RWPE2 (cell line): ENCODE data around the gene LUC7L2.
"Not testable (repeated sequence)": the region's sequence is repeated elsewhere in the genome, so short reads cannot be mapped to it uniquely, and the experiment has no call there.

Experiments
- ATAC-seq: fragments of 200-7000 bp; cut with Tn5 transposase; 3 replicates; pipeline ENCODE4 v1.9.1; 2021; ENCODE audit warnings: low read depth
- DNase-seq: peaks from one replicate; pipeline ENCODE4 v3.0.0-alpha.2; 2020; ENCODE audit warnings: low spot score
- H3K27ac ChIP-seq: fragments of 450-650 bp; 2 replicates; pipeline ENCODE4 v1.5.1; 2017; ENCODE audit warnings: mild to moderate bottlenecking; ENCODE audit not compliant: poor library complexity, severe bottlenecking
- H3K27me3 ChIP-seq: fragments of 250-450 bp; sonication (Bioruptor Pico); 2 replicates; pipeline ENCODE4 v1.5.1; 2021; ENCODE audit warnings: mild to moderate bottlenecking, moderate library complexity; ENCODE audit not compliant: insufficient read depth, poor library complexity, severe bottlenecking
- H3K36me3 ChIP-seq: fragments of 250-450 bp; sonication (Bioruptor Pico); 2 replicates; pipeline ENCODE4 v1.5.1; 2020; ENCODE audit warnings: low read depth, mild to moderate bottlenecking, moderate library complexity
- H3K4me1 ChIP-seq: fragments of 250-450 bp; sonication (Bioruptor Pico); 2 replicates; pipeline ENCODE4 v1.5.1; 2021; ENCODE audit warnings: mild to moderate bottlenecking, moderate library complexity; ENCODE audit not compliant: insufficient read depth, poor library complexity, severe bottlenecking
- H3K4me3 ChIP-seq: fragments of 250-450 bp; sonication (Bioruptor Pico); 2 replicates; pipeline ENCODE4 v1.5.1; 2021; ENCODE audit warnings: mild to moderate bottlenecking, moderate library complexity; ENCODE audit not compliant: severe bottlenecking
- H3K9me3 ChIP-seq: fragments of 250-450 bp; sonication (Bioruptor Pico); 2 replicates; pipeline ENCODE4 v1.5.1; 2021; ENCODE audit warnings: mild to moderate bottlenecking, moderate library complexity; ENCODE audit not compliant: severe bottlenecking
- CTCF ChIP-seq: fragments of 450-650 bp; IDR thresholded peaks from one replicate; pipeline ENCODE4 v1.5.1; 2017; ENCODE audit warnings: mild to moderate bottlenecking, moderate library complexity; ENCODE audit not compliant: poor library complexity, severe bottlenecking

LUC7L2 gene

GRCh38 chr7:139341776-139342226 lies 17.9 kb upstream of the LUC7L2 start:
- peak overlapping the region; percentile 85 for H3K27ac ChIP-seq
- no peaks in the 10 kb centered on the region for H3K9me3 ChIP-seq
- peak overlapping the region; percentile 92 for H3K4me3 ChIP-seq
- peaks cover 17% of the 10 kb centered on the region for H3K36me3 ChIP-seq
- no peaks in the 10 kb centered on the region for H3K4me1 ChIP-seq
- no peak for DNase-seq
- no peak; the same call in 2 of the 3 replicates for ATAC-seq
- no peak for TF ChIP-seq CTCF
- H3K27me3 ChIP-seq = no peaks in the 10 kb centered on the region

DNA sequence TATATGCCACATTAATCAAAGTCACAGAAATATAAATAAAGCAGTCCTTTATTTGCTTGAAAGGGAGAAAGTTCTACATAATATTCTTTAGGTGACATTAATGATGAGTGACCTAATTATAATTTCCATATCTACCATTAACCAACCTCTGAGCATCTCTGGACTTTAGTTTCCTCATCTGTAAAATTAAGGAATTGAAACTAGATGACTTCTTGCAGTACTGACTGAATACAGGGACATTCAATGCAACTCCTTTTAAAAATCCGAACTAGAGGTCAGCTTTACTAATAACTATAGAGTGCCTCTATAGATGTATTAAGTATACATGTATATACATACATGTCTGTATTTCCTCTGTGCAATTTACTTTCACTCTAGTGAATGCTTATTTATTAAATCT lies 14.7 kb upstream of the LUC7L2 start:
- no peak for ATAC-seq
- DNase-seq = no peak
- Histone ChIP-seq H3K4me1 (no peaks in the 10 kb centered on the region), H3K4me3 (no peak overlapping the region), H3K27ac (no peak overlapping the region), H3K36me3 (peaks cover 23% of the 10 kb centered on the region), H3K27me3 (no peaks in the 10 kb centered on the region), H3K9me3 (no peaks in the 10 kb centered on the region)
- TF ChIP-seq CTCF = no peak

- ATAC-seq (no peak), DNase-seq (no peak)
- H3K27ac ChIP-seq = no peak overlapping the region
- H3K4me1 ChIP-seq = no peaks in the 10 kb centered on the region
- H3K9me3 ChIP-seq = no peaks in the 10 kb centered on the region
- H3K36me3 ChIP-seq = peaks cover 11% of the 10 kb centered on the region
- H3K4me3 ChIP-seq = no peak overlapping the region
- no peaks in the 10 kb centered on the region for H3K27me3 ChIP-seq
- TF ChIP-seq CTCF = no peak
These were observed 8.7 kb upstream of the LUC7L2 start for GRCh38 chr7:139351027-139351426.

DNA sequence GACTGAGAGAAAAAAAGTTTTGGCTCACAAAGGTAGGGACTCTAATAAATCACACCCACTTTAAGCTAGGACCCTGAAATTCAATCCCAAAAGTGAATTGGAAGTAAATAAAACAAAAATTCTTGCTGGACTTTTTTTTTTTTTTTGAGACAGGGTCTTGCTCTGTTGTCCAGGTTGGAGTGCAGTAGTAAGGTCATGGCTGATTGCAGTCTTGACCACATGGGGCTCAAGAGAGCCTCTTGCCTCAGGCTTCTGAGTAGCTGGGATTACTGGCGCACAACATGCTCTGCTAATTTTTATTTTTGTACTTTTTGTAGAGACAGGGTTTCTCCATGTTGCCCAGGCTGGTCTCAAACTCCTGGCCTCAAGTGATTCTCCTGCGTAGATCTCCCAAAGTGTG lies 5.0 kb upstream of the LUC7L2 start:
- no peak for ATAC-seq

DNA sequence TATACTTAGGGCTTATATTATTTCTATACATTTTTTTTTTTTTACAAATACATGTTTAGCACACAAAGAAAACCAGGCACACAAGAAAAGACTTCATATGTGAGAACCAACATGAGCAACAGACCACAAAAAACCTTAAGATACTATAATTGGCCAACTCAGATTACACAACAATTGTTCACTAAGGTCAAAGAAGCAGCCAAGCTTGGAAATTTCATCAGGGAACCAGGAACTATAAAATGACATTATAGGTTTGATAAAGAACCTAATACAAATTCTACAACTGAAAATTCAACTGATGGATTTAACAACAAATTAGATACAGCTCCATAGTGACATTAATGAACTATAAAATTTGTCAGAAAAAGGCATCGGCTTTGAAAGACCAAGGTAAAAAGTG lies 4.4 kb upstream of the LUC7L2 start:
- H3K27ac ChIP-seq = no peak overlapping the region

More for the DNA sequence above, 5.0 kb upstream of the LUC7L2 start:
- DNase-seq = no peak
- no peak for TF ChIP-seq CTCF
- no peaks in the 10 kb centered on the region; the same call in 1 of the 2 replicates for H3K36me3 ChIP-seq
- no peaks in the 10 kb centered on the region for H3K9me3 ChIP-seq
- H3K27me3 ChIP-seq = no peaks in the 10 kb centered on the region
- no peak overlapping the region for H3K4me3 ChIP-seq
- H3K27ac ChIP-seq = no peak overlapping the region
- H3K4me1 ChIP-seq = no peaks in the 10 kb centered on the region

DNA sequence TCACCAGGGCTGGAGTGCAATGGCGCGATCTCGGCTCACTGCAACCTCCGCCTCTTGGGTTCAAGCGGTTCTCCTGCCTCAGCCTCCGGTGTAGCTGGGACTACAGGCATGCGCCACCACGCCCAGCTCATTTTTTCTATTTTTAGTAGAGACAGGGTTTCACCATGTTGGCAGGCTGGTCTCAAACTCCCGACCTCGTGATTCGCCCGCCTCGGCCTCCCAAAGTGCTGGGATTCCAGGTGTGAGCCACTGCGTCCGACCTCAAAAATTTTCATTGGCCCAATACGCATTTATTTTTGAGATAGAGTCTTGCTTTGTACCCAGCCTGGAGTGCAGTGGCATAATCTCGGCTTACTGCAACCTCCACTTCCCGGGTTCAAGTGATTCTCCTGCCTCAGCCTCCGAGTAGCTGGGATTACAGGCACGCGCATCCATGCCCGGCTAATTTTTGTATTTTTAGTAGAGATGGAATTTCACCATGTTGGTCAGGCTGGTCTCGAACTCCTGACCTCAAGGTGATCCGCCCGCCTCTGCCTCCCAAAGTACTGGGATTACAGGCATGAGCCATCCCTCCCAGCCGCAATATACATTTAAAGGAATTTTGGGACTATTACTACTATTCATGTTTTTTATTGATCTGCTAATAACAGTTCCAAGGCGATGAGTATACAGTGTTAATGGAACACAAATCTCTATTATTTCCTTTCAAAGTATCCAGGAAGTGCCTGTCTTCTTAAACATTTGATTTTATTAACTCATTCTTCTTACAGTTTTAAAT lies 1.8 kb upstream of the LUC7L2 start:
- Histone ChIP-seq H3K4me1 (peaks cover 14% of the 10 kb centered on the region), H3K4me3 (peak overlapping the region; percentile 64), H3K27ac (peak overlapping the region; percentile 89)
- H3K9me3 ChIP-seq, DNase-seq, ATAC-seq, H3K27me3 ChIP-seq, H3K36me3 ChIP-seq: not testable (repeated sequence)

More for the DNA sequence above, 4.4 kb upstream of the LUC7L2 start:
- Histone ChIP-seq H3K4me1 (no peaks in the 10 kb centered on the region), H3K36me3 (no peaks in the 10 kb centered on the region; the same call in 1 of the 2 replicates), H3K9me3 (no peaks in the 10 kb centered on the region), H3K4me3 (no peak overlapping the region), H3K27me3 (no peaks in the 10 kb centered on the region)
- DNase-seq (no peak), ATAC-seq (no peak)
- TF ChIP-seq CTCF = no peak
